Esophagus muscularis mucosa (tissue), 4 donors: Measurements from ENCODE around the gene FABP6.

Experiments used
- CTCF ChIP-seq, 3 experiments: fragments of 200-600 bp in 2 of 3; fragments of 450-650 bp in 1 of 3; sonication (generic) in 2 of 3; IDR thresholded peaks; one replicate each; pipeline ENCODE4 v1.5.1; 2017 to 2019; ENCODE audit warnings: antibody characterized with exemption in 3 of 3, mild to moderate bottlenecking in 2 of 3, moderate library complexity in 1 of 3
- EP300 ChIP-seq: sonication (generic); formaldehyde crosslinking; IDR thresholded peaks from one replicate; pipeline ENCODE4 v1.6.1; 2017; ENCODE audit warnings: antibody characterized with exemption
- POLR2A ChIP-seq: fragments of 450-650 bp; IDR thresholded peaks from one replicate; pipeline ENCODE4 v1.6.1; 2017; ENCODE audit warnings: antibody characterized with exemption, moderate library complexity, mild to moderate bottlenecking, low read depth

- TF ChIP-seq POLR2A, result no peak
- no peak for TF ChIP-seq EP300
- TF ChIP-seq CTCF (IDR thresholded peaks at IDR 0.05), result no peak
These were observed 15.8 kb upstream of the FABP6 start for GRCh38 chr5:160213537-160213936.
